GM18498 (cell line): ENCODE data around the gene INPP4B.
"Not testable (repeated sequence)": the region's sequence is repeated elsewhere in the genome, so short reads cannot be mapped to it uniquely, and the experiment has no call there.

Experiments
- ATAC-seq: cut with Tn5 transposase; IDR thresholded peaks from one replicate; pipeline ENCODE4 v1.9.1; 2021; ENCODE audit warnings: mild to moderate bottlenecking, moderate library complexity; ENCODE audit not compliant: unreplicated experiment

INPP4B gene

DNA sequence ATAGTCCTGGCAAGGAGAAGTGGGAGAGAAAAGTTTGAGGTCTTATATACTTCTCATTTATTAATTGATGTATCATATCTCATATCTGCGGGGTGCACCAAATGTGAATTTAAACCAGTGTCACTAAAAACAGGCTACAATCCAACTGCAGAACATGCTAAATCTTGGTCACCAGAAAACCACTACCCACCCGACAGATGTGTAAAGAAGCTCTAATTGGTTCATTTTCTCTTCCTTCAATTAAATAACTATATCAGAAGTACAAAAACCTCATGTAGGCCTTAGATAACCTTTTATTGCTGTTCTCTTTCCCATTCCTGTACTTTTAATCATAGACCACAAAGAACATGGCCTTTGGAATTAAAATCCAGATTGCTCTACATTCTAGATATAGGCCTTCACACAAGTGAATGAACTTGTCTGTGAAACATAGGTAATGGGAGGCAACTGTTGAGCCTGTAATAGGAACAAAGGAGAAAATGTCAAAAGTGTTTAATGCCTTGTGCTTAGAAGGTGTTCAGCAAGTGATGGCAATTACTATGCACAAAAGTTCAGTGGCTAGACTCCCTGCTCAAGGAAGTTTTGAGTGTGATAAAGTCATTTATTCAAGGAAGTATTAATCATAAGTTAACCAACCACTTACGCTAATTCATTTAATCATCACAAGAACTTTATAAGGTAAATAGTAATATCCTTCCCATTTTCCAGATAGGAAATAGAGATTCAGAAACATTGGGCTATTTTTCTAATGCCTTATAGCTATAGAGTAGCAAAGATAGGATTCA is 425.6 kb downstream of the INPP4B start:
- ATAC-seq: no peak

- ATAC-seq: no peak
Measured at GRCh38 chr4:142419712-142420111, 426.4 kb downstream of the INPP4B start.

DNA sequence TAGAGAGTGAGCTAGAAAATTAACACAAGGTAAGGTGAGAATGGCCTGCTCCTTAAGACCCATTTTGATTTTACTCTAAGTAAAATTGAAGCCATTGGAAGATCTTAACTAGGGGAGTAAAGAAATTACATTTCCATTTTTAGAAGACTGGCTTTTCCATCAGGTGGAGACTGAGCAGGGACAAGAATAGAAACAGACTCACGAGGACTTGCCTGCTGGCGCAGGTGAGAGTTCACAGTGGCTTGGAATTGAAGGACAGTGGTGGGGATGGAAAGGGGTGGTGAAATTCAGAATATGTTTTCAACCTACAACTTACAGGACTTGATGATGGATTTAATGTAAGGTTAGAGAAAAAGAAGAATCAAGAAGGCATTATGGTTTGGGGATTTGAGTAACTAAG is 427.4 kb downstream of the INPP4B start:
- ATAC-seq: no peak

- peak; percentile 51 for ATAC-seq
Measured at GRCh38 chr4:142416711-142417275, 429.3 kb downstream of the INPP4B start.

DNA sequence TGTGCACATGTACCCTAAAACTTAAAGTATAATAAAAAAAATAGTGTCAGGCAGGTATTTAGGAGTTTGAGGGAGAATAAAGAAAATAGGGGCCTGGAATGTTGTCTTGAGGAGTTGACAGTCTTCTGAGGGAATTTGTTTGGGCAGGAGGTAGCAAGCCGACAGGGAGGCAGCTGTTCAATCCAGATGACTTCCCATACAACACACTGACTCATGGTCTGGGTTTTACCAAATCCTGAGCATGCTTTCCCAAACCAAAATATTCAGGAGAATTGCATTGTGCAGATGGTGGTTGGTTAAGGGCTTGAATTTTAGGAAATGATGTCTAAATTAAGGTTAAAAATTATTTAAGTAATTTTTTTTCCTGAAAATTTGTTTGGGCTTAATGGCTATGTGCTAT is 430.0 kb downstream of the INPP4B start:
- no peak for ATAC-seq

DNA sequence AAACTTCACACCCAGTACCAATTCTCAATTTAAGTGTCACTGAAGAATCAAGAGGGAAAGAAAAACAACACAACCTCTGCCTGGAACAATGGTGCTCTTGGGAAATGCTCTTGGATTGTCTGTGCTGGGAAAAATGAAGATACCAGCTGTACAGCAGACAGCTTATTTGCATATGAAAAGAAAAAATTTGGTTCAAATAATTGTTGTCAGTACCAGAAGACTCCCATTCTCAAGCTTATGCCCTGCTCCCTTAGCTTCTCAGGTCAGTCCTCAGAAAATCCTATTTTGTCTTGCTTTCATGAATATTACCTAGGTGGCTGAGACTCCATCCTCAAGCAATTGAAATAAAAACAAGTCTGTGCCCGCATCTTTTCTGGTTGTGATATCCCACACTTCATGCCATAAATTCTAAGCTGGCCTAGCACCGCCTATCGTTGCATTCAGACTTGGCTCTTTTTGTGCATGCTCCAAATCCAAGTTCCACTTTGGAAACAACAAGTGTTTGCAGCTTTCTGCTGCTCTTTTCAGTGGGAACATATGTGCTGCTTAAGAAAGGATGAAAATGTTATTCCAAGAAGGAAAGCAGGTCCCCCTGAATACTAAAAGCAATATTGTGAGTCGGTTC is 431.6 kb downstream of the INPP4B start:
- ATAC-seq: no peak

DNA sequence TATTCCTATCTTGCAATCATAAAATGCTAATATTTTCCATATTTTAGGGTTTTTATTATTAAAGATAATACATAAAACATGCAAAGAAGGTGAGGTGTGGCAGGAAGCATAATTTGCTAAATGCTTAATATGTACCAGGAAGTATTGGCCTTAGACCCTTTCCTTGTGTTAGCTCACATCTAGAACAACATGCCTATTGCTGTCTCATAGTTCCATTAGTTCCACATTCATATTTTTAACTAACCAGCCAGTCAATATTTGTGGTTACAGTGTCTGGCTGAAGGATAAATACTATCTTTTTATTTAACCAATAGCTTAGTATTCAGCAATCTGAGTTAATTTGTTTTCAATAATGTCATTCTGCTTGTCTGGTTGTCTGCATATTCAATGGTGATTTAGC is 432.6 kb downstream of the INPP4B start:
- ATAC-seq: no peak

DNA sequence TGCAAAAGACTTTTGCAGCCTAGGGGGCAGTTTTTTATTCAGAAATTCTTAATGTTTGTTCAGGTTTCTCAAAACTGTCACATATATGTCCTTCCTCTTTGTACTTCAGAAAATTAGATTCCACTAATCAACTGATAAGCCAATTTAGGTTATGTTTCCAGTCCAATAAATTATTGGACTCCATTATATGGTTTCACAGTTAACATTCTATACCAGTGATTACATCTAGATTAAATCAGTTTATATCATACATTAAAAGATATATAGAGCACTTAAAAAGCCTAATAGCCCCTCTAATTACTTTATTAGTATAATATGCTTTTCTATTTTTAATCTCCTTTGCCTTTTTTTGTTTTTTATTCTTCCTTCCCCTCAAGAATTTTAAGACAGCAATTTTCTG is 434.1 kb downstream of the INPP4B start:
- ATAC-seq: no peak

GRCh38 chr4:142408003-142408441 is 438.1 kb downstream of the INPP4B start:
- ATAC-seq: no peak

GRCh38 chr4:142407596-142407995 is 438.5 kb downstream of the INPP4B start:
- no peak for ATAC-seq

DNA sequence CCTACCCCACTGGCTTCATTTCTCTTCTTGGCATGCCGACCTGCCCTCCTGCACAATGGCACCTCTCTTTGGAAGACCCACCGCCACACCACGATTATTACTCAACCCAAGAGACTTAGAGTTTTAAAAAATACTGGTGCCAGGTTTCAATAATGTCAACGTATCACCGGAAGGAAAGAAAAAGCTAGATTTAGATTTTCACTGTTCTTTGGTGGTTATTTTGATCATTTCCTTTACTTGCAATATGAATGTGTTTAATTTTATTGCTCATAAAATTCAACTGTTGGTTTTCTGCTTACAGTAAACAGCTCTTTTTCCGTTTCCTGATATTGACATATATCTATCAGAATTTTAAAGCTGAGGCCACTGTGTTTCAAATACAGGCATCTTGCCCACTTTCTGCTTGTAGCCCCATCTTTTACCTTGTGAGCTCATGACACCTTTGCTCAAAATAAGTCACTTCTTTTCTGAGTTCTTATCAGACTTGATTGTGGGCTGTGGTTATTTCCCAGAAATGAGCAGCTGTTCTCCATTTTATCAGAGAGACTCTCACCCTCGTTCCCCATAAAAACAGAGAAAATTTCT is 439.1 kb downstream of the INPP4B start:
- no peak for ATAC-seq

DNA sequence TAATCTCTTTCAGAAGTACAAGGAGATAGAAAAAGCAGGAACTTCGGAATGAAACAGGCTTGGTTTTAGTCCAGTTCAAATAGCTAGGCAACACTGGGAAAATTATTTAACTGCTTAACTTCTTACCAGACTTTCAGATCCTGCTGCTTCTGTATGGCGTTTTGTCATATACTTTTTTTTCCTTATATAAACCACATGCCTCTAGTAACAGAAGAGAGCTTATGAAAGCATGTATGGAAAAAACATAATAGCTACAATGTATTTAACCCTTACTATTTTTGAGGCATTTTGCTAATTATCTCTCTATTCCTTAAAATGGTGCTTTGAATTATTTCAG is 439.6 kb downstream of the INPP4B start:
- no peak for ATAC-seq

- ATAC-seq: peak; percentile 42
Measured at GRCh38 chr4:142405695-142406498, 440.2 kb downstream of the INPP4B start.

DNA sequence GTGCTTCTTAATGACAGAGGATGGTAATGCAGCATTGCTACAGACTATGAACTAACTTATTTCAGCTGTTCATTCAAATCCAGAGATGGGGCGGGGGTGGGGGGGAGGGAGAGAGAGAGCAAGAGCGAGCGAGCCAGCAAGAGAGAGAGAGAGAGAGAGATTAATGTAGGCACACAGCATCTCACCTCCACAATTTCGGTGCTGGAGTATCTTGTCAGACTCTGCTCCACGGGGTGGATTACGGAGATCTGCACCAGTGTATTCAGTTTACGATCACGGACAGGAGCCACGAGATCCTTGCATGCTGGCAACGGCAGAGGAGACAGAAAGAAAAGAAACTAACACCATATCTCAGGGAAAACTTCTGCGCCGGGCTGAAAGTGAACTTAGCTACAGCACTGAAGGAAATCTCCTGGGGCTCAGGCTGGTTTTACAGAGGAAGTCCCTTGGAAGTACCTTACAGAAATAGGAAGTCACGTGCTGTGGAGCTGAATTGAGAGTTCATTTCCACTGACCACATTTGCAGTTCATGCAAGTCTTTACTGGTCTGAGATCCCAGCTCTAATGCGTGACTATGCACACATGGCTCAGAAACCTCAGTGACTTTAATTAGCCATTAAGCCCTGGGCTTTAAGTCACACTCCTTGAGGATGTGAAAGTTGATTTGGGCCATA is 440.9 kb downstream of the INPP4B start:
- ATAC-seq: peak; percentile 71

GRCh38 chr4:142404191-142404611 is 441.9 kb downstream of the INPP4B start:
- ATAC-seq: no peak

DNA sequence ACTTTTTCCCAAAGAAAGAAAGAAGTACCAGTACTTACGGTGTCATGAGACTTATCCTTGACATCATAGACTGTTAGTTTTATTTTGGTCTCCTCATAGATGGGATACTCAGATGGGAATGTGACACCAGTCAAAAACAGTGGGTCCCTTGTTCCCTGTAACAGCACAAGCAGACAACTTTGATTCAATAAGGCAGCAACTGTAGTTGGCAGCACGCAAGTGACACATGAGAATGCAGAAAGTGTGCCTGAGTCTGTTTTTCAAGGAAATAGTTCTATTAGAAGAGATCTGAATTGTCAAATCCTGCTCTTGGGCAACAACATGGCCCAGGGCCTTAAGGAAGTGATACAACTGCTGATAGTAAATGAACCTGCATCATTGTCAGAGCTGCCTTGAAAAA is 443.2 kb downstream of the INPP4B start:
- ATAC-seq: no peak

DNA sequence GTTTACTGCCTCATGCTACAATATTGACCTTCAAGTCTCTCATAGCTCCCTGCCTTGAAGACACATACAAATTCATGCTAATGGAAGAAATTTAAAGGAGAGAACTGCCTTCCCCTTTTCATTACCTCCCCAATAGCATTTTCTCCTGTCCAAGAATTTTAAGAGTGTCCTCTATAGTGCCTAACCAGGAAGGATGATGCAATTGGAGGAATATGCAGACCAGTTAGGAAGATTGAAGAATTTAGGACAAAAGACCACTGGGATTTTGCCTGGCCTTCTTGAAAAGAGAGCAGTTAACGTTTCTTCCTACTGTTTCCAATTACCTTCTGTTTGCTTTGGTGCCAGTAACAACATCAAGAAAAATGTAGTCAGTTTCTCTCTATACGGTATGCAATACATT is 443.9 kb downstream of the INPP4B start:
- ATAC-seq: no peak

DNA sequence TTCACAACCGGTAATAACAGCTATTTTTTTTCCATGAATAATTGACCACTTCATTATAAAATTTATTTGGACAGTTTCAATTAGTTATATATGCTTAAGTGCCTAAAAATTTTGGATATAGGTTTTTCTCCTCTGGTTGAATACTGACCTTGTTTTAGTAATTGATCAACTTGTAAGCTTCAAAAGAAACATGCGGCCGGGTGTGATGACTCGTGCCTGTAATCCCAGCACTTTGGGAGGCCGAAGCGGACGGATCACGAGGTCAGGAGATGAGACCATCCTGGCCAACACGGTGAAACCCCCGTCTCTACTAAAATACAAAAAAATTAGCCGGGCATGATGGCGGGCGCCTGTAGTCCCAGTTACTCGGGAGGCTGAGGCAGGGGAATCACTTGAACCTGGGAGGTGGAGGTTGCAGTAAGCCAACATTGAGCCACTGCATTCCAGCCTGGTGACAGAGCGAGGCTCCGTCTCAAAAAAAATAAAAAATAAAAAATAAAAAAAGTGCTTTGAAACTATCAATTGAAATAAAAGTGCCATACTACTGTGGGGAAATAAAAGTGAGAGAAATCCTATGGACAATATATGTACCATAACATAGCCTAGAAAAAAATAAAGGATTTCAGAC is 448.6 kb downstream of the INPP4B start:
- not testable (repeated sequence) for ATAC-seq

GRCh38 chr4:142396279-142396678 is 449.8 kb downstream of the INPP4B start:
- no peak for ATAC-seq

DNA sequence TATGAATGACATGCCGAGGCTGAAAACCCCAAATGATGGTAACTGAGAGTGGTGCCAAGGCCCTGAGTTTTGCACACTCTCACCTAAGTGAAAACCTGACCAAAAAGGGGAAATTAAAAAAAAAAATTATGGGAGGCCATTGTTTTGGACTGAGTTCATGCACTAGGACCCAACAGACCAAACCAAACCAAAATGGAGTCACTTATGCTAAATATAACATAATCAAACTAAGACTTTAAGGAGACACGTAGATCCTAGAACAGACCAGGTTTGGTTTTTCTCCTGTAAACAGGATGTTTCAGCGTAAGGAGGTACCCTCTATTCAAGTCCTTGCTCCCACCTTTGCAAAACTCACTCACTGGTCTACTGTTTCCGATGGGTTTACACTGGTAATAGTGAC is 453.0 kb downstream of the INPP4B start:
- ATAC-seq: no peak
